ENCODE results near the gene SEZ6L2.
"Not testable (repeated sequence)": the region's sequence is repeated elsewhere in the genome, so short reads cannot be mapped to it uniquely, and the experiment has no call there.

The SEZ6L2 gene

DNA sequence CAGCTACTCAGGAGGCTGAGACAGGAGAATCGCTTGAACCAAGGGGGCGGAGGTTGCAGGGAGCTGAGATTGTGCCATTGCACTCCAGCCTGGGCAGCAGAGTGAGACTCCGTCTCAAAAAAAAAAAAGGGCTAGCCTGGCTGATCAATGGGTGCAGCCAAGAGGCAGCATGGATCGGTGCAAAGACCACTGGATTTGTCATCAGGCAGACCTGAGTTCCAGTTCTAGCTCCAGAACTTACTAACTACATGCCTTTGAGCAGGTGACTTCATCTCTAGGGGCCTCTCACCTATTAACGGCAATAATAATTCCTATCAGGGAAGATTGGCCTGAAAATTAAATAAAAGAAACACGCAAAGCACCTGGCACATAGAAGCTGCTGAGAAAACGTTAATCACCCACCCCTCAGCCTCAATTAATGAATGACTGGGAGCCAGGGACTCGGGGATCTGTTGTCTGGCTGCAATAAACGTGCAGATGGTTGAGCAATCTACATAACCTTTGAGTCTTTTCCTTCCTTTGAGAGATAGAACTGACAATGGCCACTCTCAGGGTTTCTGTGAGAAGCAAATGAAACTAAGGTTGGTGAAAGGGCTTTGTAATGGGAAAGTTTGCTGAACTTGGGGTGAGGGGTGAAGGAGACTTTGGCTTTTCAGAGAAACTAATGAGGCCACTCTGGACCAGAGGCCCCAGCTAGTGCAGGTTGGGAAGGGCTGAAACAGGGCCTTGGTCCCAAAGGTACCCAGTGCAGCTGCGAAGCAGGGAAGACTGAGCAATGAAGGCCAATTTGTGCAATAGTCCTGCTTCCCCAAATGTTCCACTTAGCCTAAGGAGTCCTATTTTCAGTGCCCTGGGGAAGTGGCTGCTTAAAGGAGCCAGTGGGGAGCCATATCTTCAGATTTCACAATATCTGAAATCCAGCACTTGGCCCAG lies 7.6 kb downstream of the SEZ6L2 start:
- no peak for DNase-seq (ENCODE audit: low read depth in 1 of 2, low spot score in 1 of 2)

DNA sequence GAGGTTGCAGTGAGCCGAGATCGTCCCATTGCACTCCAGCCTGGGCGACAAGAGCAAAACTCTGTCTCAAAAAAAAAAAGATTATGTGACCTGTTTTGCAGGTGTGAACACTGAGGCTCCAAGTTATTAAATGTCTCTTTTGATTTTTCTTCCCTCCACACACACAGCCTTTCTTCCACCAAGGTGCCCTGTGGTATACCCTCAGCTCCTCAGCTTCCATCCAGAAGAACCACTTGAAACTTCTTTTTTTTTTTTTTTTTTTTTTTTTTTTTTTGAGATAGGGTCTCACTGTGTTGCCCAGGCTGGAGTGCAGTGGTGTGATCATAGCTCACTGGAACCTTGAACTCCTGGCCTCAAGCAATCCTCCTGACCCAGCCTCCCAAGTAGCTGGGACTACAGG lies 10.0 kb downstream of the SEZ6L2 start:
- DNase-seq (ENCODE audit: low read depth in 1 of 2, low spot score in 1 of 2), result not testable (repeated sequence)

DNA sequence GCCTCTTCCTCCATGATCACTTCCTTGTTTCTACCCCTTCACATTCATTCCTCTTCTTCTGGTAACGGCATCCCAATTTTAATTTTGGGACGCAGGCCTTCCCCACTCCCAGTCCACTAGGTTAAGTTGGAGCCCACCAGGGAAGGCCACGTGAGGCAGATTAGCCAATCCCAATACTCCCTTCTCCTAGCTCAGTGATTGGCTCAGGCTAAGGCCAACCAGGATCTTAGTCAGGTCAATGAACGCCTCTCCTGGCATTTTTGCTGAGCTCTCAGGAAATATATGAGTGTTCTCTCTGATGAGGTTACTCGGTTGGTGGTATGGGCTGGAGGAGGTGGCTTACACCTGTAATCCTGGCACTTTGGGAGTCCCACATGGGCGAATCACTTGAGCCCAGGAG lies 15.4 kb downstream of the SEZ6L2 start:
- no peak for DNase-seq (ENCODE audit: low read depth in 1 of 2, low spot score in 1 of 2)

- DNase-seq (ENCODE audit: low read depth in 1 of 2, low spot score in 1 of 2), result no peak
Observed at GRCh38 chr16:29881050-29881449, 18.3 kb downstream of the SEZ6L2 start.

DNA sequence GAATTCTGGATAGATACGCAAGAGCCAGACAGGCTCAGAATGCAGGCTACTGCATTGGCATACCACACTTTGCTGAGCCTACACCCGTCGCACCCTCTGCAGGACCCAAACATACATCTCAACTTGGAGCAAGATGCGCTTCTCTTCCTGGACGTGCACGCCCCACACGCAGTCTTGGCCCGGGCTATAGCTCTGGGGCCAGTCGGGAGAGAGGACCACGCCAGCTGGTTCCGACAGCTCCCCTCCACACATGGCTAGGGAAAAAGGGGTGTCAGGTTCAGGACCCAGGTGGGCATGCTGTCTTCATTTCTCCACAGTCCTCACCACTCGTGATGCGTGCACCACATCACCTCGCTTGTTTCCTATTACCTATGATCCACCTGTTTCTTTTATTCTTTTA lies 21.2 kb downstream of the SEZ6L2 start:
- no peak for DNase-seq (ENCODE audit: low read depth in 1 of 2, low spot score in 1 of 2)

DNA sequence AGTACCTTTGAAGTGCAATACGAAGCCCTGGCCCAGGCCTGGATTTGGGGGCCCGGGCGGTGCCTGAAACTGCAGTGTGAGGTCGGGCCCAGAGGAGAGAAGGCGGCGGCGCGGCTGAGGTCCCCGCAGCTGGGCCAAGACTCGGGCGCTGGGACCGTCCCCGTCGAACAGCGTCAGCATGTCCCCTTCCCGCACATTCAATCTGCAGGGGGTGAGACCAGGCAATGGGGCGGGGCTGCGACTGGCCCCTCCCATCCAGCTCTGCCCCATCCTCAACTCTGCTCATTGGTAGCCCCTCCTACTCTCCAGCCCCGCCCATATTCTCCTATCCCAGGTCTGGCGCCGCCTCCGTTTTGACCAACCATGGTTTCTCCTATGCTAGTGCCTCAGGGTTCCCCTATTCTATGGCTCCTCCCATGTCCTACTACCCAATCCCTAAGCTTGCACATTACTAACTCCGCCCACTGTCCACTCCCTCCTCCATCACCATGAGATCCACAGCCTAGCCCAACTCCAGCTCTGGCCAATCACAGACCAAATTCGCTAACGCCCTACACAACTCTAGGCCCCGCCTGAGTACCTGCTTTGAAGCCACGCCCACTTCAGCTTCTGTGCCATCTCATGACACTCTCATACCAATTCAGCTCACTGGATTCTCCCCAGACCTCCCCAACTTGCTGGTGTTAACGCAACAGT lies 21.9 kb downstream of the SEZ6L2 start:
- peak; percentile 16 to 18 for DNase-seq (ENCODE audit: low read depth in 1 of 2, low spot score in 1 of 2)

GRCh38 chr16:29876594-29877249 lies 22.6 kb downstream of the SEZ6L2 start:
- peak in 1 of 2 donors; percentile 9 for DNase-seq (ENCODE audit: low read depth in 1 of 2, low spot score in 1 of 2)

DNA sequence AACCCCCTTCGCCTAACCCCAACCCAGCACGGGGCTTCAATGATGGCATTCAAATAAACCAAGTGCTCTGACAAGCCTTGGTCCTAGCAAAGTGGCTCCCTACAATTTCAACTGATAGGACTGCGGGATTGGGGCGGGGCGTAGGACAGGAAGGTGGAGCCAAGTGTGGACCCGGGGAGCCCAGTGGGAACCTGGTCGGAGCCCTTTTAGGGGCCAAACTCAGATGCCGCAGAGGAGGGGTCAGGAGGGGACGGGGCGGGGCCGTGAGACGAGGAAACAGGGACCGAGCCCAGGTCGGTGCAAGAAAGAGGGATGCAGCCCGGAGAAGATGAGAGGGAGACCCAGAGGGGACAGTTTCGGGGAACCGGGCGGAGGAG lies 23.1 kb downstream of the SEZ6L2 start:
- no peak for DNase-seq (ENCODE audit: low read depth in 1 of 2, low spot score in 1 of 2)

DNA sequence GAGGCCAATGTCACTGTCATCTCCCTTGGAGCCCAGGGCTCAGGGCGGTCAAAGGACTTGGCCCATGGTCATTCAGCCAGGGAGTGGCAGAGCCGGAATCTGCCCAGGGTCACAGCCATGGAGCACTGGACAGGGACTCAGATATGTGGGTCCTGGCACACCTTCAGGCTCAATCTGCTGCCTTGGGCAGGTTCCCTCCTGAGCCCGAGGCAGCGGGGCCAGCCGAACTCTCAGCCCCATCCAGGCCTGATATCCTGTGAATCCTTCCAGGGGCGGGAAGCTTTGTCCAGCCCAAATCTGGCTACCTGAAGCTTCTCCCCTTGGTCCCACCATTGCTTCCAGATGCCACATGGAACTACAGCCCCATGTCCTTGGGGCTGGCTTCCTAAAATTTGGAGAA lies 24.1 kb downstream of the SEZ6L2 start:
- DNase-seq (ENCODE audit: low read depth in 1 of 2, low spot score in 1 of 2), result no peak

GRCh38 chr16:29873319-29873718 lies 26.0 kb downstream of the SEZ6L2 start:
- no peak for DNase-seq (ENCODE audit: low read depth in 1 of 2, low spot score in 1 of 2)

GRCh38 chr16:29871822-29872546 lies 27.4 kb downstream of the SEZ6L2 start:
- DNase-seq (ENCODE audit: low read depth in 1 of 2, low spot score in 1 of 2), result no peak

GRCh38 chr16:29869067-29869466 lies 30.3 kb downstream of the SEZ6L2 start:
- not testable (repeated sequence) for DNase-seq (ENCODE audit: low read depth in 1 of 2, low spot score in 1 of 2)

- no peak for DNase-seq (ENCODE audit: low read depth in 1 of 2, low spot score in 1 of 2)
Observed at GRCh38 chr16:29868396-29869009, 30.8 kb downstream of the SEZ6L2 start.

- DNase-seq (ENCODE audit: low read depth in 1 of 2, low spot score in 1 of 2), result no peak
Observed at GRCh38 chr16:29864205-29864604, 35.1 kb downstream of the SEZ6L2 start.

DNA sequence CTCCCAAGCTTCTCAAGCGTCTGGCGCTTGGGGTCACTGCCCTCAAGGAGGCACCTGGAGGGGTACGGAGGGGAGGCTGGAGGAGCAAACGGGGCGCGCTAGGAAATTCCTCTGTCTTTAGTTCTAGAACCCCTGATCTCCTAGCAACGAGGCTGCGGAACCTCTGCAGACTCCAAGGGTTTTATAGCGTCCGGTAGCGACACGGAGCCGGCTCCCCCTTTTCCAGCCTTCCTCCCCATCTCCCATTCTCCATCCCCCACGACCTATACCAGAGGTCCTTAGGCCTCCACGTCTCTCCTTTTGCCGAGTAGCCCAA lies 35.7 kb downstream of the SEZ6L2 start:
- DNase-seq (ENCODE audit: low read depth in 1 of 2, low spot score in 1 of 2), result no peak

DNA sequence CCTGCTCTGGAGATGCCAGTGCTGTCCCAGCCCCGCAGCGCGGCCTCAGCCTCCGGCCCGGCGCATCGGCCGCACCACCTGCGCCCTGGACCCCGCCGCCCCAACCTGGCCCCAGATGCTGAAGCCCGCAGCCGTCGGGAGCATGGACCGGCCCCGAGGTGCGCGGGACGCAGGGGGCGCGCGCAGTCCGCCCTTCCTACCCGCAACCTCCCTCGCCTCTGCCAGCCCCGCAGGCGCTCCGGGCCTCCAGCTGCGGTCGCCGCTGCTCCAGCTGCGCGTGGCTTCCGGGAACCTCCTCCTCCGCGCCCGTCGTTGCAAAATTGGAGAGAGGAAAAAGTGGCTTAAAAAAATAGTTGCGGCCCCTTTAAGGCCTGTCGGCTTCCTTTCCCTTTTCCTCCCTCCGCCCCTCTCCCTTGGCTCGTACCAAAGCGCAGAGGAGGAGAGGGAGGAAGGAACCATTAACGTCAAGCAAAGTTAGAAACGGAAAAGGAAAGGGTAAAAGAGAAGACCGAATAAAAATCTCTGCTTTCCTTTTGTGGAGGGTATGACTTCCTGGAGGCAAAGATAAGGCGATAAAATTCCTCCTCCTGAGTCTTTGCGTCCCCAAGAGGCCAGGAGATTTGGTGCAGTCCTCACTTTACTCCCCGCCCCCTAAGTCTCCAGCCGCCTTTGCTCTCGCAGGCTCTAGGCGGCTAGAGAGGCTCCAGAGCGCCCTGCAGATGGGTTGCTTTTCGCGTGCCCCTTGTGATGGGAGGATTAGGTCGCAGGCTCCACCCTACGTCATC lies 36.3 kb downstream of the SEZ6L2 start, which contains the start of gene CDIPT:
Gene CDIPT, minus strand, starts transcription at position 343 of the 785 bp plus-strand sequence. CDS start 369 bp downstream, outside the sequence.
- DNase-seq (ENCODE audit: low read depth in 1 of 2, low spot score in 1 of 2), result peak; percentile 74 to 92

DNA sequence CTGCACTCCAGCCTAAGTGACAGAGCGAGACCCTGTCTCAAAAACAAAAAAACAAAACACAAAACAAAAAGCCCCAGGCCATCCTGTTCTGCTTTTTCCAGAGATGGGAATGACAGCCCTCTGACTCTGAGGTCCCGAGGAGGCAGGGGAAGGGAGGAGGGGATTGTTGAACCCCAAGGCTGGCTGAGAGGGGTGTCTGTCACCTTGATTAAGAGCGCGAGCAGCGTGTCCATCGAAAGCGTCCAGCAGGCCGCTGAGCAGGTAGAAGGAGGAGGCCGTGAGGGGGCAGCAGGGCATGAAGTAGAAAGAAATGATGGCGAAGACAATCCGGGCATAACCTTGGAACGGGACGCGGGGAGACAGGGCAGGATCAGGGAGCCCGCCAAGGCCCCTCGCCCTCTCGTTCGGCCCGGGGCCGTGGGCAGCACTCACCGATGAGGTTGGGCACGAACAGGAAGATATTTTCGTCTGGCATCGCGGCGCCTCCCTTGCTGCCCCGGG lies 36.9 kb downstream of the SEZ6L2 start:
- no peak for DNase-seq (ENCODE audit: low read depth in 1 of 2, low spot score in 1 of 2)

DNA sequence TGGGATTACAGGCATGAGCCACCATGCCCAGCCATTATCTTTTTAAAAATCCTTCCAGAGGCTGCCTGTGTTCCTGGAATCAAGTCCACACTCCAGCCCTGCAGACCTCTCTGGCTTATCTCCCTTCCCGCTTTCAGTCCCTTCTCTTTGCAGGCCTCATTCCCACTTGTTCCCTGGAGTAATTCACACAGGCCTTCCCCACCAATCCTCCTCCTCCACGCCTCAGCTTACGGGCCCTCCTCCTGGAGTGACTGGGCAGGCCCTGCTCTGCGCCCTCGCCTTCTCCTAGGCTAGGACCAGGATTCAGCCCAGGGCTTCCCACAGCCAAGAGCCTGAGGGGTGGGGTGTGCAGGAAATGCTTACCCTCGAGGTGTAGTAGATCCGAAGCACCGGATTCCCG lies 39.1 kb downstream of the SEZ6L2 start:
- DNase-seq (ENCODE audit: low read depth in 1 of 2, low spot score in 1 of 2), result no peak

DNA sequence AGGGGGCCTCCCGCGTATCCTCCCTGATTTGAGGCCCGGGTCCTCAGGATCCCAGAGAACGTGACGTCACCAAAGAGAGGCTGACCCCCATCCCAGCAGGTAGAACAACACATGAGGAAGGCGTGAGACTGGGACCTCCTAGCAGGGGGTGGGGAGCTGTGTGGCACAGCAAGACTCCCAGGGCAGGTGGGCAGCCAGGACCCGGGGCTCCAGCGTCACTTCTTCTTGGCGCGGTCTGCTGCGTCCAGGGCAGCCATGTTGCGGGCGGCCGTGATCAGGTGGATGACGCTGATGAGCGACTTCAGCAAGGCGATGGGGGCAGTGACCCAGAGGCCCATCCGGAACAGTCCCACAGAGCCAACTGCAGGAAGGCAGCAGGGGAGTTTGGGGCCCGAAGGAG lies 40.4 kb downstream of the SEZ6L2 start:
- DNase-seq (ENCODE audit: low read depth in 1 of 2, low spot score in 1 of 2), result no peak
